Uterus (tissue), 2 donors: ENCODE results near the gene FAM222B.

Experiments used
- CTCF ChIP-seq, 4 experiments: fragments of 200-600 bp in 2 of 4; fragments of 450-650 bp in 2 of 4; sonication (generic) in 2 of 4; IDR thresholded peaks; one replicate each; pipeline ENCODE4 v1.5.1; 2016 to 2019; ENCODE audit warnings: antibody characterized with exemption in 4 of 4, mild to moderate bottlenecking in 2 of 4, moderate library complexity in 1 of 4
- POLR2A ChIP-seq, 2 donors: fragments of 450-650 bp; IDR thresholded peaks; one replicate each; pipeline ENCODE4 v1.6.1; 2016; ENCODE audit warnings: antibody characterized with exemption in 2 of 2, mild to moderate bottlenecking in 1 of 2, moderate library complexity in 1 of 2

GRCh38 chr17:28760601-28761562 is 81.7 kb downstream of the FAM222B start:
- TF ChIP-seq CTCF (IDR thresholded peaks at IDR 0.05) (no peak), POLR2A (IDR thresholded peaks at IDR 0.05) (no peak)
